Progenitor cell of endocrine pancreas (in vitro differentiated cells): ENCODE data around the gene VAMP7. TPM values are rescaled to one million over a fixed set of nuclear protein-coding genes. Genes with fewer than 3 reads are reported as not detected.

Source experiments
- DNase-seq: peaks from one replicate; pipeline ENCODE4 v3.0.0; 2021; ENCODE audit warnings: low spot score; ENCODE audit not compliant: unreplicated experiment
- H3K27ac Mint-ChIP-seq: 2 replicates; pipeline ENCODE4 v1.8.0; 2021; ENCODE audit warnings: mild to moderate bottlenecking, moderate library complexity, mixed read lengths
- H3K27me3 Mint-ChIP-seq: 2 replicates; pipeline ENCODE4 v1.8.0; 2021; ENCODE audit warnings: mixed read lengths
- H3K36me3 Mint-ChIP-seq: 2 replicates; pipeline ENCODE4 v1.8.0; 2022; ENCODE audit warnings: mixed read lengths; ENCODE audit not compliant: insufficient read depth
- H3K4me1 Mint-ChIP-seq: 2 replicates; pipeline ENCODE4 v1.8.0; 2021; ENCODE audit warnings: low read depth, mixed read lengths
- H3K4me3 Mint-ChIP-seq: 2 replicates; pipeline ENCODE4 v1.8.0; 2021; ENCODE audit warnings: low read depth, mild to moderate bottlenecking, moderate library complexity, mixed read lengths
- H3K9me3 Mint-ChIP-seq: 2 replicates; pipeline ENCODE4 v1.8.0; 2021; ENCODE audit warnings: low read depth, mixed read lengths
- CTCF ChIP-seq: fragments of 200-600 bp; sonication (generic); IDR thresholded peaks from one replicate; pipeline ENCODE4 v1.5.0; 2021; ENCODE audit warnings: antibody characterized with exemption, mild to moderate bottlenecking; ENCODE audit not compliant: unreplicated experiment
- total RNA-seq: library from RNA; stranded (reverse); gene quantifications from 2 replicates; pipeline ENCODE4 v1.2.1, GENCODE V29; 2021

Gene VAMP7
- total RNA-seq, 1 donor from 2014 or later, result 20.8 TPM

- peaks cover 9% of the 10 kb centered on the region for H3K9me3 Mint-ChIP-seq
- no peak overlapping the region for H3K4me3 Mint-ChIP-seq
- no peak for TF ChIP-seq CTCF
- peaks cover 5% of the 10 kb centered on the region for H3K36me3 Mint-ChIP-seq
- no peak for DNase-seq
- no peaks in the 10 kb centered on the region for H3K27me3 Mint-ChIP-seq
- no peak overlapping the region for H3K27ac Mint-ChIP-seq
- H3K4me1 Mint-ChIP-seq, result no peaks in the 10 kb centered on the region
Observed at GRCh38 chrX:155888139-155888538, 7.0 kb downstream of the VAMP7 start.

GRCh38 chrX:155889328-155889727 lies 8.2 kb downstream of the VAMP7 start:
- Mint-ChIP-seq H3K27ac (no peak overlapping the region), H3K4me1 (no peaks in the 10 kb centered on the region), H3K27me3 (no peaks in the 10 kb centered on the region), H3K36me3 (peaks cover 9% of the 10 kb centered on the region), H3K4me3 (no peak overlapping the region), H3K9me3 (peaks cover 10% of the 10 kb centered on the region)
- DNase-seq, result no peak
- TF ChIP-seq CTCF, result no peak

GRCh38 chrX:155891446-155892210 lies 10.5 kb downstream of the VAMP7 start:
- no peaks in the 10 kb centered on the region for H3K4me1 Mint-ChIP-seq
- H3K4me3 Mint-ChIP-seq, result no peak overlapping the region
- H3K27ac Mint-ChIP-seq, result no peak overlapping the region
- TF ChIP-seq CTCF, result no peak
- DNase-seq, result no peak
- H3K9me3 Mint-ChIP-seq, result peaks cover 15% of the 10 kb centered on the region
- no peaks in the 10 kb centered on the region for H3K27me3 Mint-ChIP-seq
- peaks cover 14% of the 10 kb centered on the region for H3K36me3 Mint-ChIP-seq

- peaks cover 18% of the 10 kb centered on the region for H3K36me3 Mint-ChIP-seq
- H3K27ac Mint-ChIP-seq, result no peak overlapping the region
- H3K9me3 Mint-ChIP-seq, result peaks cover 18% of the 10 kb centered on the region
Observed at GRCh38 chrX:155893521-155893920, 12.4 kb downstream of the VAMP7 start.

GRCh38 chrX:155896512-155896911 lies 15.4 kb downstream of the VAMP7 start:
- H3K36me3 Mint-ChIP-seq, result peaks cover 25% of the 10 kb centered on the region
- H3K4me1 Mint-ChIP-seq, result no peaks in the 10 kb centered on the region
- no peak for TF ChIP-seq CTCF
- no peaks in the 10 kb centered on the region for H3K27me3 Mint-ChIP-seq
- no peak overlapping the region for H3K27ac Mint-ChIP-seq
- no peak overlapping the region for H3K4me3 Mint-ChIP-seq
- no peak for DNase-seq
- H3K9me3 Mint-ChIP-seq, result peaks cover 18% of the 10 kb centered on the region

More at GRCh38 chrX:155893521-155893920, 12.4 kb downstream of the VAMP7 start:
- DNase-seq, result no peak
- H3K4me1 Mint-ChIP-seq, result no peaks in the 10 kb centered on the region
- no peak overlapping the region for H3K4me3 Mint-ChIP-seq
- H3K27me3 Mint-ChIP-seq, result no peaks in the 10 kb centered on the region
- TF ChIP-seq CTCF, result no peak
